Stimulated activated memory B cell treated with anti-CD40 and anti-IgM and Interleukin-4, amounts not matched to agents 10 μg/mL and 1 μg/mL and 100 μg/mL, for 72 hours (primary cell): ENCODE results near the gene DUSP9.

Source experiments
- ATAC-seq: fragments of 150-1000 bp; cut with Tn5 transposase; 2 replicates; pipeline ENCODE4 v1.10.0; 2021
- H3K27ac Mint-ChIP-seq: one replicate; pipeline ENCODE4 v1.8.0; 2022; ENCODE audit warnings: mild to moderate bottlenecking, mixed read lengths
- H3K27me3 Mint-ChIP-seq: one replicate; pipeline ENCODE4 v1.8.0; 2022; ENCODE audit warnings: mixed read lengths
- H3K36me3 Mint-ChIP-seq: one replicate; pipeline ENCODE4 v1.8.0; 2022; ENCODE audit warnings: mixed read lengths
- H3K4me1 Mint-ChIP-seq: one replicate; pipeline ENCODE4 v1.8.0; 2022; ENCODE audit warnings: mixed read lengths
- H3K4me3 Mint-ChIP-seq: one replicate; pipeline ENCODE4 v1.8.0; 2022; ENCODE audit warnings: mild to moderate bottlenecking, moderate library complexity, mixed read lengths
- H3K9me3 Mint-ChIP-seq: one replicate; pipeline ENCODE4 v1.8.0; 2022; ENCODE audit warnings: mixed read lengths

DUSP9 gene

GRCh38 chrX:153647461-153648357 is 706 bp downstream of the DUSP9 start:
- H3K4me1 Mint-ChIP-seq = peaks cover 9% of the 10 kb centered on the region
- H3K36me3 Mint-ChIP-seq = no peaks in the 10 kb centered on the region
- H3K27ac Mint-ChIP-seq = no peak overlapping the region
- no peak overlapping the region for H3K4me3 Mint-ChIP-seq
- peaks cover 27% of the 10 kb centered on the region for H3K27me3 Mint-ChIP-seq
- ATAC-seq = no peak
- no peaks in the 10 kb centered on the region for H3K9me3 Mint-ChIP-seq

DNA sequence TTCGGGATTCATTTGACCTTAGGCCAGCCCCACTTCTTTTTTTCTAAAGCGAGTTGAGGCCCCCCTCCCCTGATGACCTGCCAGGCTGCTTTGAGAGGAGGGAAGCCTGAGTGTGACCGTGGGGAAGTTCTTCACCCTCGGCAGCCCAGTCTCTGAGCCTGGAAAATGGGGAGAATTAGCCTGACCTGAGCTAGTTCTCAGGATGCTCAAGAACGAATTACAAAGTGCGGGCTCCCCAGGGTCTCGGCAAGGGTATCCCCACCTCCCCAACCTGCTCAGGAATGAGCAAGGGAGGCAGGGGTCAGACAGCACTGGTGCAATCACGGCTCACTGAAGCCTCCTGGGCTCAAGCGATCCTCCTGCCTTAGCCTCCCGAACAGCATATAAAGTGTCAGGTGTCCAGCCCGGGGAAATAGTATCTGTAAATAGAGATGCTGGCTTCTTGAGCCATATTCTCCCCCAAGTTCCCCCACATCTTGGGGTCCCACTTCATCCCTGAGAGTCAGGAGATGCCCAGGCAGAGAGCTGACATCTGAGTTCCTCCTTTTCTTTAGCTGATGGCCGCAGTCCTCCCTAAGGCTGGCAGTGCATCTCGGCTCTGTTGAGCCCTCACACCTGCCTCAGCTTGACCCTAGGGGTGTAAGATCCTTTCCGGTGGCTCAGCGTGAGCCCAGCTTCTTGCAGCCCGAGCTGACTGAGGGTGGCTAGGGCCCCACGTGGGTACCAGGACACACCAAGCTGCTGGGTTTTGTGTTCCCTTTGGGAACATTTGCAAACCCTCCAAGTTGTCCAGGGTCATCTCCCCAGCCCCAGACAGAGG is 1.6 kb downstream of the DUSP9 start:
- peaks cover 4% of the 10 kb centered on the region for H3K4me1 Mint-ChIP-seq
- ATAC-seq = no peak
- no peaks in the 10 kb centered on the region for H3K36me3 Mint-ChIP-seq
- no peak overlapping the region for H3K27ac Mint-ChIP-seq
- no peak overlapping the region for H3K4me3 Mint-ChIP-seq
- H3K9me3 Mint-ChIP-seq = no peaks in the 10 kb centered on the region
- H3K27me3 Mint-ChIP-seq = peaks cover 18% of the 10 kb centered on the region

DNA sequence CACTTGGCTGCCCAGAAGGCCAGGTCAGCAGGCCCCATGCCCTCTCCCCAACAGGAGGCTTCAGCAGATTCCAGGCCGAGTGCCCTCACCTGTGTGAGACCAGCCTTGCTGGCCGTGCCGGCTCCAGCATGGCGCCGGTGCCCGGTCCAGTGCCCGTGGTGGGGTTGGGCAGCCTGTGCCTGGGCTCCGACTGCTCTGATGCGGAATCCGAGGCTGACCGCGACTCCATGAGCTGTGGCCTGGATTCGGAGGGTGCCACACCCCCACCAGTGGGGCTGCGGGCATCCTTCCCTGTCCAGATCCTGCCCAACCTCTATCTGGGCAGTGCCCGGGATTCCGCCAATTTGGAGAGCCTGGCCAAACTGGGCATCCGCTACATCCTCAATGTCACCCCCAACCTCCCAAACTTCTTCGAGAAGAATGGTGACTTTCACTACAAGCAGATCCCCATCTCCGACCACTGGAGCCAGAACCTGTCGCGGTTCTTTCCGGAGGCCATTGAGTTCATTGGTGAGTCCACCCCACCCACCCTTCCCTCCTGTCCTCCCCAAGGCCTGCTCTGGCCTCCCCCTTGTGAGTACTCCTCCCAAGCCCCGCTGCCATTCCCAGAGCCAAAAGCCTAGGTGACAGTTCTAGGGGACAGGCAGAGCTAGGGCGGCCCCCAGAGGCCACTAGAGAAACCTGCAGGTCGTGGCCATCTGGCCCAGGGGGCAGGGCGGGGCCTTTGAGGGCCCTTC is 2.3 kb downstream of the DUSP9 start:
- H3K4me1 Mint-ChIP-seq = peaks cover 4% of the 10 kb centered on the region
- H3K27me3 Mint-ChIP-seq = peaks cover 18% of the 10 kb centered on the region
- ATAC-seq = no peak
- no peak overlapping the region for H3K27ac Mint-ChIP-seq
- H3K9me3 Mint-ChIP-seq = no peaks in the 10 kb centered on the region
- H3K4me3 Mint-ChIP-seq = no peak overlapping the region
- H3K36me3 Mint-ChIP-seq = no peaks in the 10 kb centered on the region

- Mint-ChIP-seq H3K4me3 (no peak overlapping the region), H3K27ac (no peak overlapping the region), H3K9me3 (no peaks in the 10 kb centered on the region), H3K27me3 (peaks cover 16% of the 10 kb centered on the region), H3K36me3 (no peaks in the 10 kb centered on the region), H3K4me1 (peaks cover 4% of the 10 kb centered on the region)
- no peak for ATAC-seq
These were observed 3.1 kb downstream of the DUSP9 start for GRCh38 chrX:153649915-153650782.

GRCh38 chrX:153650959-153651358 is 4.0 kb downstream of the DUSP9 start:
- Mint-ChIP-seq H3K9me3 (no peaks in the 10 kb centered on the region), H3K27me3 (peaks cover 15% of the 10 kb centered on the region), H3K27ac (no peak overlapping the region), H3K36me3 (no peaks in the 10 kb centered on the region), H3K4me3 (no peak overlapping the region), H3K4me1 (peaks cover 4% of the 10 kb centered on the region)
- no peak for ATAC-seq

DNA sequence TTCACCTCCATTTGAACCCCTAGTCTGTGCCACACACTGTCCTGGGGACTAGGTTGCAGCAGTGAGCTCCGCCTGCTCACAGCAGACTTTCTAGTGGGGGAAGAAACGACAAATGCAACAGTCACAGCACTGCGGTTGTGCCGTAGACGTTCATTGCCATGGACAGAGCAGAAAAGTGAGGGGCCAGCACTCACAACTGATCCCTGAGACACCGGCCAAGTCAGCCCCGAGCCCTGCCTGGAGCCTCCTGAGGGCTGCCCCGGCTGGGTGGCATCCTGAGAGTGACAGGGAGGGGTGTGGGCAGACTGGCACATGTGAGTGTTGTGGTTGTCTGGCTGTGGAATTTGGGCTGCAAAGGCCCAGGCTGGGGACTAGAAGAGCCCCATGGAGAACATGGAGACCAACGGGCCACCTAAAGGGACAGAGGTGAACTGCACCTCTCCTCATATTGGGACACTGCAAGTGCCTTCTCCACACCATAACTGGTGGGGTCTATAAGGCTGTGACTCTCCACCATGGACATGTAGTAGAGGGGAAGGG is 4.6 kb downstream of the DUSP9 start:
- peaks cover 9% of the 10 kb centered on the region for H3K27me3 Mint-ChIP-seq
- H3K27ac Mint-ChIP-seq = no peak overlapping the region
- no peaks in the 10 kb centered on the region for H3K9me3 Mint-ChIP-seq
- no peak for ATAC-seq
- no peak overlapping the region for H3K4me3 Mint-ChIP-seq
- H3K36me3 Mint-ChIP-seq = no peaks in the 10 kb centered on the region
- no peaks in the 10 kb centered on the region for H3K4me1 Mint-ChIP-seq

GRCh38 chrX:153653556-153653955 is 6.6 kb downstream of the DUSP9 start:
- H3K4me1 Mint-ChIP-seq = no peaks in the 10 kb centered on the region
- peaks cover 9% of the 10 kb centered on the region for H3K27me3 Mint-ChIP-seq
- H3K4me3 Mint-ChIP-seq = no peak overlapping the region
- H3K36me3 Mint-ChIP-seq = no peaks in the 10 kb centered on the region
- H3K9me3 Mint-ChIP-seq = no peaks in the 10 kb centered on the region
- H3K27ac Mint-ChIP-seq = no peak overlapping the region
- ATAC-seq = no peak

DNA sequence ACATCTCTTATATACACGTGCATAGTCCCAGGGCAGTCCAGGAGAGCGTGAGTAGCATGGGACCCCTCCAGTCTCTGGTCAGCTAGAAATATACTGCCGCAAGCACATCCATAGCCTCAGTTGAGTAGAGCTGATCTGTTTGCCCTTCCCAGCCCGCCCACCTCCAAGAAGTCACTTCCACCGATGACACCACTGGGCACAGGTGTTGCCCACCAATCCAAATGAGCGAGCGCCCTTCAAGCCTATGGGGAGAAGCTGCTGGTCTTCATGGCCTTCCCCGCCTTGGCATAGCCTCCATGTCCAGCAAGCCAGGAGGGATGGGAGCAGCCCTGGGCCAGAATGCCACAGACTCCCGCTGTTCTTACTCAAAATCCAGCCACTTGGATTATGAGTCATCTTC is 10.2 kb downstream of the DUSP9 start:
- Mint-ChIP-seq H3K4me1 (no peaks in the 10 kb centered on the region), H3K27ac (no peak overlapping the region), H3K27me3 (peaks cover 17% of the 10 kb centered on the region), H3K36me3 (no peaks in the 10 kb centered on the region), H3K4me3 (no peak overlapping the region), H3K9me3 (no peaks in the 10 kb centered on the region)
- no peak for ATAC-seq

DNA sequence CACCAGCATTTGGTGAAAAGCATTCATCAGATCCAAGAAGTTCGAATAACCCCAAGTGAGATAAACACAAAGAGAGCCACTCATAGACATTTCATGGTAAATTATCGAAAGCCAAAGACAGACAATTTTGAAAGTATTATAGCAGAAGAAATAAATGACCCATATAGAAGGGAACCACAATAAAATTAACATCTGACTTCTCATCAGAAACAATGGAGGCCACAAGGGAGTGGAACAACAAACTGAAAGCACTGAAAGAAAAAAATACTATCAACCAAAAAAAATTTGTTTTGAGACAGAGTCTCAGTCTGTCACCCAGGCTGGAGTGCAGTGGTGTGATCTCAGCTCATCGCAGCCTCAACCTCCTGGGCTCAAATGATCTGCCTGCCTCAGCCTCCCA is 12.3 kb downstream of the DUSP9 start:
- Mint-ChIP-seq H3K4me3 (no peak overlapping the region), H3K36me3 (no peaks in the 10 kb centered on the region), H3K9me3 (no peaks in the 10 kb centered on the region), H3K4me1 (no peaks in the 10 kb centered on the region), H3K27ac (no peak overlapping the region), H3K27me3 (peaks cover 17% of the 10 kb centered on the region)
- ATAC-seq = no peak

GRCh38 chrX:153662266-153662665 is 15.3 kb downstream of the DUSP9 start:
- Mint-ChIP-seq H3K36me3 (no peaks in the 10 kb centered on the region), H3K4me1 (no peaks in the 10 kb centered on the region), H3K9me3 (no peaks in the 10 kb centered on the region), H3K4me3 (no peak overlapping the region), H3K27me3 (peaks cover 20% of the 10 kb centered on the region), H3K27ac (no peak overlapping the region)
- ATAC-seq = no peak

GRCh38 chrX:153665726-153666306 is 18.8 kb downstream of the DUSP9 start:
- H3K4me3 Mint-ChIP-seq = no peak overlapping the region
- no peak overlapping the region for H3K27ac Mint-ChIP-seq
- no peaks in the 10 kb centered on the region for H3K9me3 Mint-ChIP-seq
- H3K27me3 Mint-ChIP-seq = peaks cover 29% of the 10 kb centered on the region
- H3K4me1 Mint-ChIP-seq = peaks cover 9% of the 10 kb centered on the region
- H3K36me3 Mint-ChIP-seq = no peaks in the 10 kb centered on the region
- ATAC-seq = no peak

DNA sequence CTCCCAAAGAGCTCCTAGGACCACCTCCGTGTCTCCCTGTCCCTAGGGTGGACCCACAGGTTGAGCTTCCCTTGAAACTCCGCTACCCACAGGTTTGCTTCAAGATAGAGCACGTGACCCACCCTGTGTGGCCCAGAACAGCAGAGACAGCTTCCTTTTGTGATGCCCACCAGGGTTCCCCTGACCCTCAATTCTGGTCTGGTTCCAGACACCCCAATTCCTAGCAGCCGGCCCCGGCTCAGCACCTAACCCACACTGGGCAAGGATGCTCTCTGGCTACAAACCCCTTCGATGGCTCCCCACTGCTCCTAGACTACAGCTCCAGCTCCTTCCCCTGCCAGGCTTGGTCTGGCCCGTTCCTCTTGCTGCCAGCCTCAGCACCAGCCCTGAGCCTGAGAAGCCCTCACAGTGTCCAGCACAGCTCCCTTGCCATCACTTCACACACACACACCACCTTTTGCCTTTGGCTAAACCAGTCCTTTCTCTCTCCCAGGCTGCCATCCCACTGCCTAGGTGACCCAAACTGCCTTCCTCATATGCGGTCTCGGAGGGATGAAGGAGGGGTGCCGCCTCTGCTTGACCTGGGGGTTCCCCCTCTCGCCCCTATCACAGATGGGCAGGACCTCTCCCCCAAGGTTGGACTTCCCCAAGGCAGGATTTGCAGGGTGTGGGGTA is 20.4 kb downstream of the DUSP9 start:
- Mint-ChIP-seq H3K4me1 (peaks cover 9% of the 10 kb centered on the region), H3K27ac (peak overlapping the region; percentile 8), H3K9me3 (no peaks in the 10 kb centered on the region), H3K4me3 (peak overlapping the region; percentile 69), H3K36me3 (no peaks in the 10 kb centered on the region), H3K27me3 (peaks cover 39% of the 10 kb centered on the region)
- ATAC-seq = no peak

DNA sequence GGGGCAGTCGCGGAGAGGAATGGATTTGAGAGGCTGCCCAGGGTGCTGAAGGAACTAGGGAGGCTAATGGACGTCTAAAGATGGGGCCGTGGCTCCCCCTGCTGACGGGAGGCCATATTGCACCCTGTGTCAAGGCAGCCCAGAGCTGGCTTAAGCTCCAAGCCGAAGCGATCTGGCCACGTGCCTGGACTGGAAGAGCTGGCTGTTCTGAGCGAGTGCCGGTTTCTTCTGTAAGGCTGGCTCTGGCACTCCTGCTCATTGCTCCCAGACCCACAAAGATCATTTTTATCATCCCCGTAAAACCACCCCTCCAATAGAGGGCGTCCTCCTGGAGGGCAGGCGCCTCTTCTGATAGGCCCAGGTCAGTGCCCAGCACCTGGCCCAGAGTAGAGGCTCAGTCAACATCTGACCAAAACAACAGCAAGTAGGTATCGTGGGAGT is 21.0 kb downstream of the DUSP9 start:
- Mint-ChIP-seq H3K36me3 (no peaks in the 10 kb centered on the region), H3K4me1 (peaks cover 14% of the 10 kb centered on the region), H3K9me3 (no peaks in the 10 kb centered on the region), H3K27ac (peak overlapping the region; percentile 8), H3K27me3 (peaks cover 45% of the 10 kb centered on the region), H3K4me3 (peak overlapping the region; percentile 69)
- ATAC-seq = peak; percentile 76
